ENCODE measurements around the gene YIPF5. TPM values are rescaled to one million over a fixed set of nuclear protein-coding genes. Genes with fewer than 3 reads are reported as not detected.
A peak's percentile ranks its signal among the peaks of the same experiment; 100 is the strongest.

YIPF5 gene
- total RNA-seq, 3 donors from 2014 or later (not counting 1 experiment from before 2014, with no cell fraction given) = 19.8 to 26.0 (median 24.6) TPM

GRCh38 chr5:144191531-144191930, 21.1 kb upstream of the YIPF5 start:
- intact Hi-C loops (cut with micrococcal nuclease) = loop anchor here (10.0 kb wide), 1 partner anchor 367 kb away; no protein-coding TSS in a partner anchor
- Histone ChIP-seq H3K4me3 (ENCODE audit: low read length) (no peak overlapping the region), H3K27me3 (ENCODE audit: control insufficient read depth, insufficient read depth, low read length) (no peaks in the 10 kb centered on the region), H3K9me3 (ENCODE audit: control insufficient read depth, insufficient read depth, low read length) (no peaks in the 10 kb centered on the region), H3K4me1 (ENCODE audit: control insufficient read depth, insufficient read depth, low read length) (peaks cover 17% of the 10 kb centered on the region), H3K27ac (ENCODE audit: low read length) (peak overlapping the region; percentile 76), H3K36me3 (ENCODE audit: control insufficient read depth, insufficient read depth, low read length) (no peaks in the 10 kb centered on the region)
- ATAC-seq (no peak), DNase-seq (no peak)
- H3K27ac Mint-ChIP-seq = no peak overlapping the region
- H3K4me3 Mint-ChIP-seq = no peak overlapping the region
- peaks cover 13 to 14% of the 10 kb centered on the region in 2 donors for H3K27me3 Mint-ChIP-seq (ENCODE audit: low read depth in 2 of 2)
- H3K9me3 Mint-ChIP-seq = no peaks in the 10 kb centered on the region
- H3K36me3 Mint-ChIP-seq = no peaks in the 10 kb centered on the region
- peaks cover 31 to 38% of the 10 kb centered on the region in 2 donors for H3K4me1 Mint-ChIP-seq
- TF ChIP-seq CTCF (IDR thresholded peaks at IDR 0.05) = no peak
- WGBS (ENCODE audit: insufficient coverage) = 42% methylated on average over 3 of the region's 3 CpGs

GRCh38 chr5:144189800-144190429, 19.5 kb upstream of the YIPF5 start:
- Histone ChIP-seq H3K27ac (ENCODE audit: low read length) (peak overlapping the region; percentile 87), H3K4me3 (ENCODE audit: low read length) (no peak overlapping the region), H3K36me3 (ENCODE audit: control insufficient read depth, insufficient read depth, low read length) (no peaks in the 10 kb centered on the region), H3K9me3 (ENCODE audit: control insufficient read depth, insufficient read depth, low read length) (no peaks in the 10 kb centered on the region), H3K4me1 (ENCODE audit: control insufficient read depth, insufficient read depth, low read length) (peaks cover 17% of the 10 kb centered on the region), H3K27me3 (ENCODE audit: control insufficient read depth, insufficient read depth, low read length) (no peaks in the 10 kb centered on the region)
- Mint-ChIP-seq H3K27ac (no peak overlapping the region), H3K36me3 (no peaks in the 10 kb centered on the region), H3K4me1 (peaks cover 31 to 38% of the 10 kb centered on the region in 2 donors), H3K9me3 (no peaks in the 10 kb centered on the region), H3K27me3 (ENCODE audit: low read depth in 2 of 2) (peaks cover 2 to 3% of the 10 kb centered on the region in 2 donors), H3K4me3 (peak overlapping the region; percentile 78)
- 44% methylated on average over 9 of the region's 10 CpGs for WGBS (ENCODE audit: insufficient coverage)
- peak; percentile 32 to 95 for DNase-seq
- intact Hi-C loops (cut with micrococcal nuclease) = loop anchor here (10.0 kb wide), 2 partner anchors 365 to 785 kb away; partner anchors contain the start of gene NR3C1
- ATAC-seq = peak; percentile 66 to 80 (median 72)
- no peak for TF ChIP-seq CTCF (IDR thresholded peaks at IDR 0.05)

GRCh38 chr5:144187699-144188294, 17.3 kb upstream of the YIPF5 start:
- intact Hi-C loops (cut with micrococcal nuclease) = loop anchor here (10.0 kb wide), 1 partner anchor 783 kb away; the partner anchor contains the start of gene NR3C1
- TF ChIP-seq CTCF (IDR thresholded peaks at IDR 0.05) = no peak
- ATAC-seq = peak; percentile 57 to 79 (median 75)
- peaks cover 31 to 38% of the 10 kb centered on the region in 2 donors for H3K4me1 Mint-ChIP-seq
- peak; percentile 68 to 93 for DNase-seq
- no peaks in the 10 kb centered on the region for H3K27me3 ChIP-seq (ENCODE audit: control insufficient read depth, insufficient read depth, low read length)
- H3K9me3 ChIP-seq (ENCODE audit: control insufficient read depth, insufficient read depth, low read length) = no peaks in the 10 kb centered on the region
- H3K36me3 ChIP-seq (ENCODE audit: control insufficient read depth, insufficient read depth, low read length) = no peaks in the 10 kb centered on the region
- H3K9me3 Mint-ChIP-seq = no peaks in the 10 kb centered on the region
- H3K4me3 ChIP-seq (ENCODE audit: low read length) = no peak overlapping the region
- H3K4me1 ChIP-seq (ENCODE audit: control insufficient read depth, insufficient read depth, low read length) = peaks cover 17% of the 10 kb centered on the region
- no peaks in the 10 kb centered on the region for H3K27me3 Mint-ChIP-seq (ENCODE audit: low read depth in 2 of 2)
- H3K27ac ChIP-seq (ENCODE audit: low read length) = peak overlapping the region; percentile 78
- no peak overlapping the region for H3K27ac Mint-ChIP-seq
- peak overlapping the region; percentile 49 for H3K4me3 Mint-ChIP-seq
- WGBS (ENCODE audit: insufficient coverage) = 0% methylated on average over 2 of the region's 2 CpGs
- no peaks in the 10 kb centered on the region for H3K36me3 Mint-ChIP-seq
